Aorta (tissue), 5 donors: Measurements from ENCODE around the gene MBD3. TPM values are rescaled to one million over a fixed set of nuclear protein-coding genes. Genes with fewer than 3 reads are reported as not detected.

Experiments
- ATAC-seq: fragments of 200-7000 bp; cut with Tn5 transposase; one replicate; pipeline ENCODE4 v1.9.1; 2022; ENCODE audit warnings: moderate library complexity; ENCODE audit not compliant: low FRiP score
- DNase-seq, 2 donors: peaks; one replicate each; pipeline ENCODE4 v3.0.0-alpha.2; 2020
- H3K27ac ChIP-seq, 2 donors: one replicate each; pipeline ENCODE4 v1.5.1; 2013; ENCODE audit warnings: low read length in 2 of 2, mild to moderate bottlenecking in 2 of 2, moderate library complexity in 2 of 2, control low read depth in 1 of 2, inconsistent platforms in 1 of 2, low read depth in 1 of 2
- H3K27me3 ChIP-seq, 2 donors: one replicate each; pipeline ENCODE4 v1.6.1; 2013; ENCODE audit warnings: control low read depth in 1 of 2, low read length in 1 of 2, mild to moderate bottlenecking in 1 of 2, moderate library complexity in 1 of 2; ENCODE audit not compliant: insufficient read depth in 2 of 2, control insufficient read depth in 1 of 2
- H3K36me3 ChIP-seq, 2 donors: one replicate each; pipeline ENCODE4 v1.6.1; 2013; ENCODE audit warnings: control low read depth in 1 of 2, low read length in 1 of 2, mild to moderate bottlenecking in 1 of 2; ENCODE audit not compliant: insufficient read depth in 2 of 2, control insufficient read depth in 1 of 2
- H3K4me1 ChIP-seq, 2 donors: one replicate each; pipeline ENCODE4 v1.6.1; 2013; ENCODE audit warnings: low read length in 2 of 2, control low read depth in 1 of 2, mild to moderate bottlenecking in 1 of 2, moderate library complexity in 1 of 2; ENCODE audit not compliant: insufficient read depth in 2 of 2, control insufficient read depth in 1 of 2
- H3K4me3 ChIP-seq, 2 donors: one replicate each; pipeline ENCODE4 v1.5.1; 2013; ENCODE audit warnings: low read length in 2 of 2, control low read depth in 1 of 2, mild to moderate bottlenecking in 1 of 2
- H3K9me3 ChIP-seq: one replicate; pipeline ENCODE4 v1.6.1; 2013; ENCODE audit warnings: mild to moderate bottlenecking, low read length; ENCODE audit not compliant: control insufficient read depth
- WGBS, 2 donors: extraction: QIAGEN DNeasy Blood & Tissue Kit; methylation state at CpG; one replicate each; pipeline ENCODE4 v1.1.7; 2013; 5-methylcytosine and 5-hydroxymethylcytosine counted together
- intact Hi-C, 2 donors: fragments of 100-400 bp; cut with DNase I; formaldehyde crosslinking; loops; one replicate each; pipeline versions ENCODE4 v1.14.2 to v1.15.0; 2022
- polyA plus RNA-seq, 2 donors: library from polyadenylated mRNA; stranded (reverse); fragments of 200-250 nt; gene quantifications; one replicate each; pipeline ENCODE4 v1.2.3, GENCODE V29; 2013
- total RNA-seq, 2 donors: library from RNA; stranded (reverse); fragmentation: NEBNext Ultra II Directional; extraction: Animal tissue kit (Norgen Biotek cat#: 25700); gene quantifications; one replicate each; pipeline ENCODE4 v1.2.1, GENCODE V29; 2021
- donor health status: healthy with polysubstance abuse.
- donor health status: Bipolar disorder and iron deficiency.
- donor health status: DM: no; HTN: no; CAD: no.
- donor health status: DM: no; HTN: no; CAD: no.
- donor health status: DM: yes; HTN: yes; CAD: no.

MBD3 gene
- total and polyA plus RNA-seq, 4 donors, result 37.6 to 106 (median 62.1) TPM

DNA sequence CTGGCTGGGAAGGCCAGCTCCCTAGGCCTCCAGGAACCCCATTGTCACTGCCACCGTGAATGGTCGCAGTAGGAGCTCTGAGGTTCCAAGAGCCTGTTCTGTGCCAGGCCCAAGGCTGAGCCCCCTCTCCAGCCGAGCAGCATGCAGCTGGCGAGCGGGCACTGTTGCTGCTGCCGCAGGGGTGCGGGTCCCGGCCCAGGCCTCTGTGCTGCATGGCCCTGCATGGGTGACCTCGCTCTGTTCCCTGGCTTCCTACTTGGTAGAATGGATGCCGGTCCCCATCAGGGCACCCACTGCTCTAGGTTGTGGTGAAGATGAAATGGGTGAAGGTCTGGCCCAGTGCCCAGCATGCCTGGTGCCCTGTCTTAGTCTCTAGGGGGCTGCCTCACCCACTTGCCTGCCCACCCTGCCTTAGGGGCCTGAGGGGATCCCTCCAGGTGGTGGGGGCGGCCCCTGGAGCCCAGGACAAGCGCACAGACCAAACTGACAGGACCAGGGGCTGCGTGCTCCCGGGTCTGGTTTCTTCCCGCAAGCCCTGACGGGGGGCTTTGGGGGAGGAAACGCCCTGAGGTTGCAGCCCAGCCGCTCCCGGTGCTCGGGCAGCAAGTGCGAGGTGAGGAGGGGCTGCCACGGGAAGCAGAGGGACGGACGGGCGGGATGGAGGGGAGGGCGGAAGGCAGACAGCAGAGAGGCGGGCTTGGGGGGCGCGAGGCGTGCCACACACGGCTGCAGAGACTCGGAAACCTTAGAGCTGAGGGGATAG lies 21.3 kb upstream of the MBD3 start:
- Histone ChIP-seq H3K27me3 (no peaks in the 10 kb centered on the region), H3K9me3 (no peaks in the 10 kb centered on the region), H3K4me3 (no peak overlapping the region), H3K36me3 (peaks cover 0 to 8% of the 10 kb centered on the region in 2 donors), H3K27ac (no peak overlapping the region), H3K4me1 (no peaks in the 10 kb centered on the region)
- intact Hi-C loops, result no loop called here
- DNase-seq (no peak), ATAC-seq (no peak)
- 90 to 91% methylated on average over 28 to 32 of the region's 32 CpGs for WGBS, 2 donors

- intact Hi-C loops, result no loop called here
- H3K36me3 ChIP-seq, result peaks cover 0 to 8% of the 10 kb centered on the region in 2 donors
These were observed 20.5 kb upstream of the MBD3 start for GRCh38 chr19:1613146-1613545.

DNA sequence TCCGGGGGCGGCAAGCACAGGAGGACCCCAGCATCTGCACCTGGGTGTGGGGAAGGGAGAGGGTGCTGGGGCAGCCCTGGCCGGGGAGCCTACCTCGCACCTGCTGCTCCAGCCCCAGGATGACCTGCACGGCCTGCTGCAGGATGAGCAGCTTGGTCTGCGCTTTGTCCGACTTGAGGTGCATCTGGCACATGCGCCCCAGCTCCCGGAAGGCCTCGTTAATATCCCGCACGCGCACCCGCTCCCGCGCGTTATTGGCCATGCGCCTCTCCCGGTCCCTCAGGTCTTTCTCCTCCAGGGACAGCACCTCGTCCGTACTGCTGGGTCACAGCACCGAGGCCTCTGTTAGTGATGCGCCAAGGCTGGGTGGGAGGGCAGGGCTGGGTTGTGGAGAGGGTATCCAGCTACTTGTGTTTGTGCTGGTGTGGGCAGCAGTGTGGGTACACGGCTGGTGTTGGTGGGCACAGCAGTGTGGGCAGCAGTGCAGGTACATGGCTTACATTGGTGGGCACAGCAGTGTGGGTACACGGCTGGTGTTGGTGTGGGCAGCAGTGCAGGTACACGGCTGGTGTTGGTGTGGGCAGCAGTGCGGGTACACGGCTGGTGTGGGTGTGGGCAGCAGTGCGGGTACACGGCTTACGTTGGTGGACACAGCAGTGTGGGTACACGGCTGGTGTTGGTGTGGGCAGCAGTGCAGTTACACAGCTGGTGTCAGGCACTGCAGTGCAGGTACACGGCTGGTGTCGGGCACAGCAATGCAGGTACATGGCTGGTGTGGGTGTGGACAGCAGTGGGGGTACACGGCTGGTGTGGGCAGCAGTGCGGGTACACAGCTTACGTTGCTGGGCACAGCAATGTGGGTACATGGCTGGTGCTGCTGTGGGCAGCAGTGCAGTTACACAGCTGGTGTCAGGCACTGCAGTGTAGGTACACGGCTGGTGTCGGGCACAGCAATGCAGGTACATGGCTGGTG lies 19.7 kb upstream of the MBD3 start:
- H3K27ac ChIP-seq, result no peak overlapping the region
- no peaks in the 10 kb centered on the region for H3K27me3 ChIP-seq
- DNase-seq (no peak), ATAC-seq (no peak)
- H3K4me1 ChIP-seq, result no peaks in the 10 kb centered on the region
- WGBS, 2 donors, result 92% methylated on average over 38 to 39 of the region's 39 CpGs
- H3K9me3 ChIP-seq, result no peaks in the 10 kb centered on the region
- intact Hi-C loops, result no loop called here
- H3K36me3 ChIP-seq, result peaks cover 0 to 8% of the 10 kb centered on the region in 2 donors
- H3K4me3 ChIP-seq, result no peak overlapping the region

More at GRCh38 chr19:1613146-1613545, 20.5 kb upstream of the MBD3 start:
- no peak overlapping the region for H3K4me3 ChIP-seq
- no peak for DNase-seq
- WGBS, 2 donors, result 78 to 79% methylated on average over 9 of the region's 9 CpGs
- no peak overlapping the region for H3K27ac ChIP-seq
- H3K4me1 ChIP-seq, result no peaks in the 10 kb centered on the region
- ATAC-seq, result no peak
- H3K27me3 ChIP-seq, result no peaks in the 10 kb centered on the region
- H3K9me3 ChIP-seq, result no peaks in the 10 kb centered on the region

DNA sequence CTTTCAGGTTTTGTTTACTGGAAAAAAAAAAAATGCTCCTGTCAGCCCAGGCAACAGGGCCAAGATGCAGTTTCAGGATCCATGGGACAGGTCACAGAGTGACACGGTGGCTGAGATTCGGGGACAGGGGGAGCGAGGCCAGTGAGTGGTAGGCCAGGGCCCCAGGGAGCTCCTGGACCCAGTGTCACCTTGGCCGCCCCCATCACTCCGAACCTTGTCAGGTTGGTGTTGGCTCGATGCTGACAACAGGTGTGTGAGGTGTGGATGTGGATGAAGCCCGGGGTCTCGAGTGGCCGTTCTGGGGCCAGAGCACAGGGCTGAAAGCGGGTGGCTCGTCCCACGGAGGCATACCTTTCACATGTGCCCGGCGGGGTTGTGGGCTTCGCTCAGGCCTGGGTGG lies 18.7 kb upstream of the MBD3 start:
- intact Hi-C loops, result no loop called here
- Histone ChIP-seq H3K9me3 (no peaks in the 10 kb centered on the region), H3K36me3 (peaks cover 0 to 8% of the 10 kb centered on the region in 2 donors), H3K4me1 (no peaks in the 10 kb centered on the region), H3K27me3 (no peaks in the 10 kb centered on the region), H3K4me3 (no peak overlapping the region), H3K27ac (no peak overlapping the region)
- 90% methylated on average over 15 of the region's 15 CpGs for WGBS, 2 donors
- ATAC-seq, result no peak
- no peak for DNase-seq

DNA sequence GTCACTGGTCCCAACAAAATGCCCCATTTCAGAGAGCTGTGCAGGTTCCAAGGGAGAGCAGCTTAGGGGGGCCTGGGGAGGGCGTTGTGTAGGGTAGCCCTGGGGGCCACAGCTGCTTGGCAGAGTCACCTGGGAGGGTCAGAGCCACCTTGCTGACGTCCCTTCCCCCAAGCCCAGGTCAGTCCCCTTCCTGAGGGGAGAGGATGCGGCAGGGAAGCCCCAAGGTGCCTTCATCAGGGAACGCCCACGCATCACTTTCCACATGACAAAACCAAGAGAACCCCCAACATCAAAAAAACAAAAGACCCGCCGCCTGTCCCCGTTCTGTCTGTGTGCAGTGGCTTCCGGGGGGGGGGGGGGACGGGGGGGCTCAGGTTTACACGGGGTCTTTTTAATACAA lies 17.9 kb upstream of the MBD3 start:
- Histone ChIP-seq H3K36me3 (peaks cover 0 to 8% of the 10 kb centered on the region in 2 donors), H3K4me1 (no peaks in the 10 kb centered on the region), H3K9me3 (no peaks in the 10 kb centered on the region), H3K27me3 (no peaks in the 10 kb centered on the region), H3K4me3 (no peak overlapping the region), H3K27ac (no peak overlapping the region)
- 76% methylated on average over 11 of the region's 11 CpGs for WGBS, 2 donors
- intact Hi-C loops, result no loop called here
- no peak for DNase-seq
- no peak for ATAC-seq

DNA sequence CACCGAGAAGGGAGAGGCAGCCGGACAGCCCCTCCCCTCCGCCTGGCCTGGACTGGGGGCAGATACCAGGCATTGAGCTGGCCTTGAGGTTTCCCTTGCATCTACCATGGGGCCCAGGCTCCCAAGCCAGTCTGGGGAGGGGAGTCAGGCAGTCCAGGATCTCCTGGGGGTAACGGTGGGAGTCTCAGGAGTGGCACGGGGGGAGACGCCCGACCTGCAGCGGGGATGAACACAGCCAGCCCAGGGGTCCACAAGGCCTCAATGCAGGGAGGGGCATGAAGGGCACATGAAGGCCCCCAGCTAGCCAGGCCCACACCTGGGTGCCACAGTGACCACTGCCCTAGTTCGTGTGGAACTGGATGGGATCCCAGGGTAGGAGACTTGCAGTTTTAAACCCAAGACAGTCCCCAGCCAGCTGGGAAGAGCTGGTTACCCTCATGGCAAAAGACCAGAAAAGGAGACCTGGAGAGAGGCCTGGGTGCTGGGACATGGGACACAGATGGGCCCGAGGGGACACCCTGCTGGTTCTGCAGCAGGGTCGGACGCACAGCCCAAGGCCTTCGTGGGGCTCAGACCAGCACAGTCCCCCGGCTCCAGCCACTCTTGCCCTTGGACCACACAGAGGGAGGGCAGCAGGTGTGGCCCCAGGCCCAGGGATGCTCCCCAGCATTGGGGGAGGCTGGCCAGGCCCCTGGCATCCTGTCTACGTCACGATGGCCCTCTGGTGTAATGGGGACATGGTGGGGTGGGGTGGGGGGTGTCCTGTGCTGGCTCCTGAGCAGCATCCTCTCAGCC lies 17.2 kb upstream of the MBD3 start:
- intact Hi-C loops, result loop anchor here in 1 of 2 donors (5.0 kb wide), 1 partner anchor 42 kb away; the partner anchor contains the start of gene TCF3
- no peaks in the 10 kb centered on the region for H3K4me1 ChIP-seq
- no peaks in the 10 kb centered on the region for H3K27me3 ChIP-seq
- H3K4me3 ChIP-seq, result no peak overlapping the region
- H3K27ac ChIP-seq, result no peak overlapping the region
- no peaks in the 10 kb centered on the region for H3K9me3 ChIP-seq
- 88 to 91% methylated on average over 16 of the region's 16 CpGs for WGBS, 2 donors
- DNase-seq (no peak), ATAC-seq (no peak)
- H3K36me3 ChIP-seq, result peaks cover 0 to 2% of the 10 kb centered on the region in 2 donors

- Histone ChIP-seq H3K4me1 (no peaks in the 10 kb centered on the region), H3K27ac (no peak overlapping the region), H3K4me3 (no peak overlapping the region), H3K36me3 (no peaks in the 10 kb centered on the region), H3K9me3 (no peaks in the 10 kb centered on the region), H3K27me3 (no peaks in the 10 kb centered on the region)
- intact Hi-C loops, result loop anchor here in 1 of 2 donors (5.0 kb wide), 1 partner anchor 43 kb away; the partner anchor contains the start of gene TCF3
- DNase-seq (no peak), ATAC-seq (no peak)
- 52 to 53% methylated on average over 10 of the region's 10 CpGs for WGBS, 2 donors
These were observed 16.4 kb upstream of the MBD3 start for GRCh38 chr19:1609103-1609396.

GRCh38 chr19:1608359-1609102 lies 15.9 kb upstream of the MBD3 start:
- Histone ChIP-seq H3K27ac (no peak overlapping the region), H3K4me3 (no peak overlapping the region), H3K9me3 (no peaks in the 10 kb centered on the region), H3K4me1 (no peaks in the 10 kb centered on the region), H3K36me3 (no peaks in the 10 kb centered on the region), H3K27me3 (no peaks in the 10 kb centered on the region)
- WGBS, 2 donors, result 69 to 71% methylated on average over 23 of the region's 23 CpGs
- intact Hi-C loops, result loop anchor here in 1 of 2 donors (5.0 kb wide), 1 partner anchor 44 kb away; the partner anchor contains the start of gene TCF3
- DNase-seq (no peak), ATAC-seq (no peak)
